Activated CD4-positive, alpha-beta T cell treated with anti-CD3 and anti-CD28 coated beads for 48 hours (primary cell): ENCODE data around the gene MPRIP.

ENCODE experiments used
- DNase-seq: peaks from one replicate; pipeline ENCODE4 v3.0.0-alpha.2; 2020

The MPRIP gene

GRCh38 chr17:17198281-17198680 lies 156.0 kb downstream of the MPRIP start:
- DNase-seq = no peak

- no peak for DNase-seq
These were observed 158.1 kb downstream of the MPRIP start for GRCh38 chr17:17200311-17200710.

GRCh38 chr17:17200831-17201230 lies 158.6 kb downstream of the MPRIP start:
- DNase-seq = no peak

GRCh38 chr17:17201271-17201670 lies 159.0 kb downstream of the MPRIP start:
- DNase-seq = no peak

- no peak for DNase-seq
These were observed 159.7 kb downstream of the MPRIP start for GRCh38 chr17:17201907-17202306.

- DNase-seq = no peak
These were observed 161.0 kb downstream of the MPRIP start for GRCh38 chr17:17203173-17203730.

- DNase-seq = no peak
These were observed 161.9 kb downstream of the MPRIP start for GRCh38 chr17:17204041-17204591.

GRCh38 chr17:17204635-17205231 lies 162.5 kb downstream of the MPRIP start:
- DNase-seq = no peak

- peak; percentile 78 for DNase-seq
These were observed 163.3 kb downstream of the MPRIP start for GRCh38 chr17:17205368-17206123.

GRCh38 chr17:17206124-17206912 lies 164.1 kb downstream of the MPRIP start, which contains the start of gene PLD6:
Gene PLD6 (minus strand): TSS chr17:17206333. CDS start chr17:17206286, 47 bp downstream.
- DNase-seq = peak; percentile 95

GRCh38 chr17:17206913-17207335 lies 164.7 kb downstream of the MPRIP start:
- no peak for DNase-seq

GRCh38 chr17:17207998-17208397 lies 165.7 kb downstream of the MPRIP start:
- DNase-seq = no peak

GRCh38 chr17:17213775-17214174 lies 171.5 kb downstream of the MPRIP start:
- DNase-seq = no peak

- no peak for DNase-seq
These were observed 172.6 kb downstream of the MPRIP start for GRCh38 chr17:17214646-17215436.

- no peak for DNase-seq
These were observed 173.3 kb downstream of the MPRIP start for GRCh38 chr17:17215575-17215974.

GRCh38 chr17:17216236-17216635 lies 174.0 kb downstream of the MPRIP start:
- no peak for DNase-seq

GRCh38 chr17:17216776-17217175 lies 174.5 kb downstream of the MPRIP start:
- no peak for DNase-seq

GRCh38 chr17:17217995-17218394 lies 175.7 kb downstream of the MPRIP start:
- no peak for DNase-seq

GRCh38 chr17:17220529-17220928 lies 178.3 kb downstream of the MPRIP start:
- no peak for DNase-seq

GRCh38 chr17:17221329-17221728 lies 179.1 kb downstream of the MPRIP start:
- no peak for DNase-seq

GRCh38 chr17:17223736-17224135 lies 181.5 kb downstream of the MPRIP start:
- no peak for DNase-seq

- no peak for DNase-seq
These were observed 181.9 kb downstream of the MPRIP start for GRCh38 chr17:17224137-17224536.
